Measurements from ENCODE around the gene ERBB4. TPM values are rescaled to one million over a fixed set of nuclear protein-coding genes. Genes with fewer than 3 reads are reported as not detected.
"Not testable (repeated sequence)": the region's sequence is repeated elsewhere in the genome, so short reads cannot be mapped to it uniquely, and the experiment has no call there.

Gene ERBB4
- total RNA-seq, 3 donors from 2014 or later: 1.6 to 53.1 (median 18.4) TPM

DNA sequence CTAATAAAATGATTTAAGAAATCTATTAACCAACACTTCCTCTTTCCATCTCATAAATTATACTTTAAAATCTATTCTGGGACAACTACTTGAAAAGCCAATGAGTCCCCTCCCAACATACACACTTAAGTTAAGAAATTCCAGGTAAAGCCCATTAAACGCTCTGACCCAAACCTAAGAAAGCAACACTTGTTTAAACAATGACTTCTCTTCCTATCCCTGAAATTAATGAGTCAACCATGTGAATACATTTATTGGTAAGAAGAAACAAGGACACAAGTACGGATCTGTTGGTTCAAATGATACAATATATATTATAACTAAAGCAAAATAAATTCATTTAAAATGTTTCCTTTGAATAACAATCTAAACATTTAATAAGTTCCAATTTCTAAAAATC, 279.4 kb downstream of the ERBB4 start:
- DNase-seq (ENCODE audit: low spot score in 2 of 2): no peak
- Histone ChIP-seq H3K4me1 (no peaks in the 10 kb centered on the region), H3K9me3 (no peaks in the 10 kb centered on the region), H3K27ac (no peak overlapping the region), H3K27me3 (no peaks in the 10 kb centered on the region), H3K4me3 (no peak overlapping the region), H3K36me3 (no peaks in the 10 kb centered on the region)
- intact Hi-C loops (cut with DNase I; ENCODE audit: low total_unique reads): no loop called here
- TF ChIP-seq POLR2AphosphoS5 (IDR thresholded peaks at IDR 0.05) (no peak), POLR2A (IDR thresholded peaks at IDR 0.05) (no peak)
- TF ChIP-seq, protein P1, sequence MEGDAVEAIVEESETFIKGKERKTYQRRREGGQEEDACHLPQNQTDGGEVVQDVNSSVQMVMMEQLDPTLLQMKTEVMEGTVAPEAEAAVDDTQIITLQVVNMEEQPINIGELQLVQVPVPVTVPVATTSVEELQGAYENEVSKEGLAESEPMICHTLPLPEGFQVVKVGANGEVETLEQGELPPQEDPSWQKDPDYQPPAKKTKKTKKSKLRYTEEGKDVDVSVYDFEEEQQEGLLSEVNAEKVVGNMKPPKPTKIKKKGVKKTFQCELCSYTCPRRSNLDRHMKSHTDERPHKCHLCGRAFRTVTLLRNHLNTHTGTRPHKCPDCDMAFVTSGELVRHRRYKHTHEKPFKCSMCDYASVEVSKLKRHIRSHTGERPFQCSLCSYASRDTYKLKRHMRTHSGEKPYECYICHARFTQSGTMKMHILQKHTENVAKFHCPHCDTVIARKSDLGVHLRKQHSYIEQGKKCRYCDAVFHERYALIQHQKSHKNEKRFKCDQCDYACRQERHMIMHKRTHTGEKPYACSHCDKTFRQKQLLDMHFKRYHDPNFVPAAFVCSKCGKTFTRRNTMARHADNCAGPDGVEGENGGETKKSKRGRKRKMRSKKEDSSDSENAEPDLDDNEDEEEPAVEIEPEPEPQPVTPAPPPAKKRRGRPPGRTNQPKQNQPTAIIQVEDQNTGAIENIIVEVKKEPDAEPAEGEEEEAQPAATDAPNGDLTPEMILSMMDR (IDR thresholded peaks at IDR 0.05): no peak

DNA sequence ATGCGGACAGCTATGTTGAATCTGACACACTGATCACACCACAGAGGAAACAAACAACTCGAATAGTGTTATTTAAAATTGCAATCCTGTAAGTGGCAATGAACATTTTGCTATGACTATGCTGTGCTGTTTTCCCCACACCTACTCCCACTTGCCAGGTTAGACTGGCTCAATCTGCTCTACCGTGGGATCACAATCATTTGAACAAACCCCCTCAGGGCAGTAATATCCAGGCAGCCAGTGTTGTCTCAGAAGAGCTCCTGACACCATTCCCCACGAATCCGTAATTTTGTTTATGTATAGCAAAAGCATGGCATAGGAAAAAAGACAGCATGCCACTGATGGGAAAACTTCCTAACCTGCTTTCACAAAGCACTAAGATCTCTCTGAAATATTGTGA, 284.3 kb downstream of the ERBB4 start:
- peak overlapping the region in 1 of 2 donors; percentile 28 for H3K27ac ChIP-seq
- H3K4me3 ChIP-seq: no peak overlapping the region
- no peaks in the 10 kb centered on the region for H3K36me3 ChIP-seq
- no peaks in the 10 kb centered on the region for H3K27me3 ChIP-seq
- DNase-seq (ENCODE audit: low spot score in 2 of 2): no peak
- no peak for TF ChIP-seq POLR2AphosphoS5 (IDR thresholded peaks at IDR 0.05)
- no peaks in the 10 kb centered on the region for H3K4me1 ChIP-seq
- intact Hi-C loops (cut with DNase I; ENCODE audit: low total_unique reads): no loop called here
- H3K9me3 ChIP-seq: no peaks in the 10 kb centered on the region

DNA sequence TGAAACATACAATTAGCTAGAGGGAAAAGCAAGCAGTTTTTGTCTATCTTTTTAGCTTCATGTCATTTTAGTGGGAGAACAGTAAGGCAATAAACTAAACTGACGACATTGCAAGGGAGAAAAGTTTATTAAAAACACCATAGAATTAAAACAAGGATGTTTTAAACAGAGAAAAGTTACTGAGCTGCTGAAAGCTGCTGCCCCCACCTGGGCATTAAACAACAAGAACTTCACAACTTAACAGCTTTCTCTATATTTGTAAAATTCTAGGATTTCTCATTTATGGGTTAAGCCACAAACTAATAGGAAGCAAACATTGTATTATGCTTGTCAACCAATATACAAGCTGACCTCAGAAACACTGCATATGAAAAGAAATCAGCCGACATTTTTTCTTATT, 289.2 kb downstream of the ERBB4 start:
- Histone ChIP-seq H3K4me1 (no peaks in the 10 kb centered on the region), H3K4me3 (no peak overlapping the region), H3K27ac (no peak overlapping the region), H3K9me3 (no peaks in the 10 kb centered on the region), H3K27me3 (no peaks in the 10 kb centered on the region), H3K36me3 (no peaks in the 10 kb centered on the region)
- TF ChIP-seq POLR2A (IDR thresholded peaks at IDR 0.05): no peak
- no peak for TF ChIP-seq POLR2AphosphoS5 (IDR thresholded peaks at IDR 0.05)
- TF ChIP-seq, protein P1 (IDR thresholded peaks at IDR 0.05): no peak
- DNase-seq (ENCODE audit: low spot score in 2 of 2): no peak
- intact Hi-C loops (cut with DNase I; ENCODE audit: low total_unique reads): no loop called here

DNA sequence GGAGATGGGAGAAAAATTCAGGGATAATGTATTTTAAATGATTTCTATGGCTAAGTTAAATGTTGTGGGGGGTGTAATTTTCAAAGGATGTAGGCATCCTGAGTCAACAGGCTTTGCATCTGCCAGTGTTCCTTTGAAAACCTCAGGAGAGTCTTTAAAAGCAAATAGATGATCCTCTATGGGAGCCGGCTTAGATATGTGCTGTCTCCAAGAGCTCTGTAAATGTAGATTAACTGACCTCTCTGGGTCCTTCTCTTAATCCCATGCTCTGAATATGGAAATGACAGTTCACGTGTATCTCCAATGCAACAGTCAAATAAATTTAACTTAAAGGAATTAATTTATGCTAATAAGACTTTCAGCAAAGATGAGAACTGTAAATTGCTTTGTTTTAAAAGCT, 292.7 kb downstream of the ERBB4 start:
- H3K27me3 ChIP-seq: no peaks in the 10 kb centered on the region
- no peak for DNase-seq (ENCODE audit: low spot score in 2 of 2)
- intact Hi-C loops (cut with DNase I; ENCODE audit: low total_unique reads): no loop called here
- TF ChIP-seq POLR2AphosphoS5 (IDR thresholded peaks at IDR 0.05): no peak
- TF ChIP-seq POLR2A (IDR thresholded peaks at IDR 0.05): no peak
- TF ChIP-seq, protein P1 (IDR thresholded peaks at IDR 0.05): no peak
- H3K27ac ChIP-seq: no peak overlapping the region
- H3K4me3 ChIP-seq: no peak overlapping the region
- H3K4me1 ChIP-seq: no peaks in the 10 kb centered on the region
- no peaks in the 10 kb centered on the region for H3K9me3 ChIP-seq
- no peaks in the 10 kb centered on the region for H3K36me3 ChIP-seq

DNA sequence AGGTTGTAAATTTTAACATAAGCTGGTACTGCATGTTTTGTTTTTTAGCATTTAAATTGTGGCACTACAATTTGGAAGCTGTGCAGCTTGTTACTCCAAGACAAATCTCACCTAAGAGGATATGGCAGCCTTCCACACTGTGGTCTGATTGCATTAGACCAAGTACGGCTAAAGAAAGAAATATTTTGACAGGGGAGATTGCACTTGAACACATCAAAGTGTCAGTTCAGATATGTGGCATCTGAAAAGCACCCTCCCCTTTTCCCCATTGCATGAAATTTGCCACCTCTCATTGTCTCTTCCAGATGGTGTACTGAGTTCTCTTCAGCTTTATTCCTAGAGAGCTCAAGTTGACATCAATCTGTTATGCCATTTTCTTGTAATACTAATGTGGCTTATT, 295.9 kb downstream of the ERBB4 start:
- H3K36me3 ChIP-seq: no peaks in the 10 kb centered on the region
- intact Hi-C loops (cut with DNase I; ENCODE audit: low total_unique reads): no loop called here
- no peak for DNase-seq (ENCODE audit: low spot score in 2 of 2)
- H3K27ac ChIP-seq: no peak overlapping the region
- no peak overlapping the region for H3K4me3 ChIP-seq
- H3K4me1 ChIP-seq: no peaks in the 10 kb centered on the region
- no peaks in the 10 kb centered on the region for H3K9me3 ChIP-seq
- H3K27me3 ChIP-seq: no peaks in the 10 kb centered on the region
- TF ChIP-seq POLR2A (IDR thresholded peaks at IDR 0.05) (no peak), POLR2AphosphoS5 (IDR thresholded peaks at IDR 0.05) (no peak)
- TF ChIP-seq, protein P1 (IDR thresholded peaks at IDR 0.05): no peak

DNA sequence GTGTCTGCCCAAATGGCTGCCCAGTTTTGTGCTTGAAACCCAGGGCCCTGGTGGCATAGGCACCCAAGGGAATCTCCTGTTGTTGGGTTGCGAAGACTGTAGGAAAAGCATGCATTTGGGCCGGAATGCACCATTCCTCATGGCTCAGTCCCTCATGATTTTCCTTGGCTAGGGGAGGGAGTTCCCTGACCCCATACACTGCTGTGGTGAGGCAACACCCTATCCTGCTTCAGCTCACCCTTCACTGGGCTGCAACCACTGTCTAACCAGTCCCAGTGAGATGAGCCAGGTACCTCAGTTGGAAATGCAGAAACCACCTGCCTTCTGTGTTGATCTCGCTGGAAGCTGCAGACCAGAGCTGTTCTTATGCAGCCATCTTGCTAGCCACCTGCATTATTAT, 300.4 kb downstream of the ERBB4 start:
- H3K9me3 ChIP-seq; H3K27me3 ChIP-seq; intact Hi-C loops (cut with DNase I; ENCODE audit: low total_unique reads); H3K4me1 ChIP-seq; DNase-seq (ENCODE audit: low spot score in 2 of 2); H3K4me3 ChIP-seq; H3K27ac ChIP-seq; H3K36me3 ChIP-seq: not testable (repeated sequence)

All from breast epithelium (tissue), 4 donors.